ENCODE measurements around the gene RFC2. TPM values are rescaled to one million over a fixed set of nuclear protein-coding genes. Genes with fewer than 3 reads are reported as not detected.

RFC2 gene
- polyA plus RNA-seq (2014; cell fraction: cytosol; rRNA removed): 101 and 124 TPM in 2 replicates
- 33.7 and 34.4 TPM in 2 replicates for polyA plus RNA-seq (2014; cell fraction: nucleus; rRNA removed)

GRCh38 chr7:74254129-74254857 is at the start of gene RFC2:
Gene RFC2, minus strand, starts transcription at chr7:74254399. Its CDS starts 16 bp downstream, at chr7:74254383.
- peak; percentile 93 for DNase-seq (ENCODE audit: low spot score)

- no peak for DNase-seq (ENCODE audit: low spot score)
Measured at GRCh38 chr7:74302745-74303221, 48.6 kb upstream of the RFC2 start.

GRCh38 chr7:74300926-74301325 is 46.7 kb upstream of the RFC2 start:
- DNase-seq (ENCODE audit: low spot score): no peak

- DNase-seq (ENCODE audit: low spot score): no peak
Measured at GRCh38 chr7:74299401-74299800, 45.2 kb upstream of the RFC2 start.

GRCh38 chr7:74297516-74298233 is 43.5 kb upstream of the RFC2 start:
- DNase-seq (ENCODE audit: low spot score): no peak

- DNase-seq (ENCODE audit: low spot score): peak; percentile 64
Measured at GRCh38 chr7:74294191-74294998, 40.2 kb upstream of the RFC2 start.

- no peak for DNase-seq (ENCODE audit: low spot score)
Measured at GRCh38 chr7:74293577-74293908, 39.3 kb upstream of the RFC2 start.

- DNase-seq (ENCODE audit: low spot score): no peak
Measured at GRCh38 chr7:74292757-74293576, 38.8 kb upstream of the RFC2 start.

GRCh38 chr7:74291535-74291934 is 37.3 kb upstream of the RFC2 start:
- no peak for DNase-seq (ENCODE audit: low spot score)

GRCh38 chr7:74290981-74291441 is 36.8 kb upstream of the RFC2 start:
- DNase-seq (ENCODE audit: low spot score): no peak

- no peak for DNase-seq (ENCODE audit: low spot score)
Measured at GRCh38 chr7:74290553-74290950, 36.4 kb upstream of the RFC2 start.

- DNase-seq (ENCODE audit: low spot score): no peak
Measured at GRCh38 chr7:74289659-74290552, 35.7 kb upstream of the RFC2 start.

GRCh38 chr7:74289018-74289658 is 34.9 kb upstream of the RFC2 start, which contains the start of gene CLIP2:
Gene CLIP2, plus strand, starts transcription at chr7:74289407. Its CDS starts 28,140 bp downstream, at chr7:74317547.
- DNase-seq (ENCODE audit: low spot score): peak; percentile 70

GRCh38 chr7:74288034-74288881 is 34.1 kb upstream of the RFC2 start:
- no peak for DNase-seq (ENCODE audit: low spot score)

GRCh38 chr7:74287303-74288033 is 33.3 kb upstream of the RFC2 start:
- DNase-seq (ENCODE audit: low spot score): no peak

GRCh38 chr7:74286131-74286530 is 31.9 kb upstream of the RFC2 start:
- no peak for DNase-seq (ENCODE audit: low spot score)

GRCh38 chr7:74284781-74285259 is 30.6 kb upstream of the RFC2 start:
- no peak for DNase-seq (ENCODE audit: low spot score)

All from SK-N-DZ (cell line).